Thoracic aorta (tissue), 2 donors: Measurements from ENCODE around the gene SPON1. TPM values are rescaled to one million over a fixed set of nuclear protein-coding genes. Genes with fewer than 3 reads are reported as not detected.
"Not testable (repeated sequence)": the region's sequence is repeated elsewhere in the genome, so short reads cannot be mapped to it uniquely, and the experiment has no call there.

Experiments
- ATAC-seq: fragments of 150-250 bp; one replicate; pipeline ENCODE4 v1.8.0; 2017; ENCODE audit warnings: low read depth; ENCODE audit not compliant: insufficient number of reproducible peaks, low FRiP score
- DNase-seq: peaks from one replicate; pipeline ENCODE4 v3.0.0-alpha.2; 2020; ENCODE audit warnings: low spot score
- H3K27ac ChIP-seq, 2 donors: fragments of 200-600 bp; sonication (generic); 1 replicate in 1 of 2; 2 replicates in 1 of 2; pipeline ENCODE4 v1.5.1; 2016; ENCODE audit warnings: mild to moderate bottlenecking in 2 of 2, moderate library complexity in 2 of 2
- H3K27me3 ChIP-seq: fragments of 200-600 bp; sonication (generic); replicated peaks from 2 replicates; pipeline ENCODE4 v1.6.0; 2016; ENCODE audit warnings: mild to moderate bottlenecking; ENCODE audit not compliant: insufficient read depth
- H3K36me3 ChIP-seq: fragments of 200-600 bp; sonication (generic); one replicate; pipeline ENCODE4 v1.5.1; 2016
- H3K4me1 ChIP-seq, 2 donors: fragments of 200-600 bp; sonication (generic); 1 replicate in 1 of 2; 2 replicates in 1 of 2; pipeline versions ENCODE4 v1.5.1 to v1.6.0; 2016; ENCODE audit warnings: low read depth in 2 of 2, mild to moderate bottlenecking in 1 of 2; ENCODE audit not compliant: control insufficient read depth in 1 of 2
- H3K4me3 ChIP-seq: fragments of 200-600 bp; sonication (generic); 2 replicates; pipeline ENCODE4 v1.5.1; 2016; ENCODE audit warnings: mild to moderate bottlenecking
- H3K9me3 ChIP-seq: fragments of 200-600 bp; sonication (generic); 2 replicates; pipeline ENCODE4 v1.5.1; 2016
- CTCF ChIP-seq: fragments of 200-600 bp; sonication (generic); IDR thresholded peaks from one replicate; pipeline ENCODE4 v1.5.1; 2019; ENCODE audit warnings: antibody characterized with exemption
- total RNA-seq, 2 donors: library from RNA; depleted of rRNA; stranded (reverse); fragments of >200 nt; gene quantifications; one replicate each; pipeline versions ENCODE4 v1.1.0 to v1.2.3, GENCODE V29; 2016

Gene SPON1
- total RNA-seq, 2 donors from 2014 or later, result 20.6 to 48.5 TPM

- Histone ChIP-seq H3K27ac (no peak overlapping the region), H3K4me3 (no peak overlapping the region), H3K9me3 (no peaks in the 10 kb centered on the region), H3K36me3 (no peaks in the 10 kb centered on the region), H3K4me1 (peaks cover 0 to 8% of the 10 kb centered on the region in 2 donors), H3K27me3 (no peaks in the 10 kb centered on the region)
- TF ChIP-seq CTCF, result no peak
- no peak for DNase-seq
- ATAC-seq, result no peak
Measured at GRCh38 chr11:14079011-14079410, 116.5 kb downstream of the SPON1 start.

DNA sequence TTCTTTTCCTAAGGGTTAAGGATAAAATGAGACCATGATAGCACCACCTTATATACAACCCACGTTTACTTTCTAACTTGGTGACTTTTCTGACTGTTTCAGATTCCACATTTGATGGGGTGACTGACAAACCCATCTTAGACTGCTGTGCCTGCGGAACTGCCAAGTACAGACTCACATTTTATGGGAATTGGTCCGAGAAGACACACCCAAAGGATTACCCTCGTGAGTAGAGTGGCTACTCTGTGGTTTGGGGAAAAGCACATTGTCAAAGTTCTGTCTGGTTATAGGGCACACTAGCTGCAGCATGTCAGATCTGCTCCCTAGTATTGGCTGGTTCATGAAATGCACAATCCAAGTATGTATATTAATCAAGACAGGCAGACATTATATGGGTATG, 117.3 kb downstream of the SPON1 start:
- Histone ChIP-seq H3K27me3 (no peaks in the 10 kb centered on the region), H3K4me3 (no peak overlapping the region), H3K9me3 (no peaks in the 10 kb centered on the region), H3K4me1 (peaks cover 0 to 8% of the 10 kb centered on the region in 2 donors), H3K27ac (no peak overlapping the region), H3K36me3 (no peaks in the 10 kb centered on the region)
- TF ChIP-seq CTCF, result no peak
- no peak for ATAC-seq
- no peak for DNase-seq

DNA sequence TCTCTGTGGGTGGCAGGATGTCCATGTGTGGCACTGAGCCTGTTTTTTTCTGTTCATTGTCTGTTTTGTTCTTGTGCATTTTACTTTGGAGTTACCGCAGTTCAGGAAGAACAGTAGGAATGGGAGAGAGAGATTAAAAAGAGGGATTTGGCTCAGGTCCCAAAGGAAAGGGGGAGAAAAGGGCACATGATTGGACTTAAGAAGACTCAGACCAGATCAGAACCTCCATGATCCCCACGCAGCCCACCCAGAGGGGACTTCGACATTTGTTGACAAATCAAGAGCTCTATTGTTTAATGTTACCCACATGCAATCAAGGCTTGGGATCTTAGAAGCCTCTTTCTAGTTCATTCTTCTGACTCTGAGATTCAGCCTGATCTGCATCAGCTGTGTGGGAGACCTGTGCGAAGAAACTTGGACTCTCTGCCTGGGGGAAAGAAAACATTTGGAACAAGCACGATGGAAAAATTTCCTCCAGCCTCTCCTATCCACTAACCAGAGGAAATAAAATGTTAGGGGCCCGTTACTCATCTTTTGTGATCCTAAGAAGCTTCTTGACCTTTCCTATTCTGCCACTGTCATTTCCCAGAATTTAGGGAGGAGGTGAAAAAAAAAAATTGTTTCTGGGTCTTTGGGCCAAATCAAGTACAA, 119.2 kb downstream of the SPON1 start:
- no peak overlapping the region for H3K4me3 ChIP-seq
- no peaks in the 10 kb centered on the region for H3K9me3 ChIP-seq
- DNase-seq (no peak), ATAC-seq (no peak)
- H3K27ac ChIP-seq, result peak overlapping the region in 1 of 2 donors; percentile 15
- H3K27me3 ChIP-seq, result no peaks in the 10 kb centered on the region
- H3K36me3 ChIP-seq, result no peaks in the 10 kb centered on the region
- no peak for TF ChIP-seq CTCF
- H3K4me1 ChIP-seq, result peaks cover 0 to 8% of the 10 kb centered on the region in 2 donors

- Histone ChIP-seq H3K4me3 (no peak overlapping the region), H3K9me3 (no peaks in the 10 kb centered on the region), H3K36me3 (no peaks in the 10 kb centered on the region), H3K27ac (peak overlapping the region in 1 of 2 donors; percentile 15), H3K4me1 (peaks cover 0 to 8% of the 10 kb centered on the region in 2 donors), H3K27me3 (no peaks in the 10 kb centered on the region)
- no peak for DNase-seq
- TF ChIP-seq CTCF, result no peak
- no peak for ATAC-seq
Measured at GRCh38 chr11:14082338-14082737, 119.8 kb downstream of the SPON1 start.

GRCh38 chr11:14088861-14089260, 126.3 kb downstream of the SPON1 start:
- DNase-seq, H3K27ac ChIP-seq, H3K4me1 ChIP-seq, H3K4me3 ChIP-seq, ATAC-seq, H3K36me3 ChIP-seq, H3K27me3 ChIP-seq, H3K9me3 ChIP-seq: not testable (repeated sequence)
